Amniotic stem cell (primary cell): ENCODE results near the gene ANKRD55.

ENCODE experiments used
- DNase-seq: peaks from one replicate; lab custom pipeline; 2025; lab: John Stamatoyannopoulos, UW

ANKRD55 gene

GRCh38 chr5:56078278-56079156 lies 154.6 kb downstream of the ANKRD55 start:
- no peak for DNase-seq

- DNase-seq, result no peak
These were observed 155.3 kb downstream of the ANKRD55 start for GRCh38 chr5:56077796-56078233.

GRCh38 chr5:56076486-56076885 lies 156.6 kb downstream of the ANKRD55 start:
- no peak for DNase-seq

DNA sequence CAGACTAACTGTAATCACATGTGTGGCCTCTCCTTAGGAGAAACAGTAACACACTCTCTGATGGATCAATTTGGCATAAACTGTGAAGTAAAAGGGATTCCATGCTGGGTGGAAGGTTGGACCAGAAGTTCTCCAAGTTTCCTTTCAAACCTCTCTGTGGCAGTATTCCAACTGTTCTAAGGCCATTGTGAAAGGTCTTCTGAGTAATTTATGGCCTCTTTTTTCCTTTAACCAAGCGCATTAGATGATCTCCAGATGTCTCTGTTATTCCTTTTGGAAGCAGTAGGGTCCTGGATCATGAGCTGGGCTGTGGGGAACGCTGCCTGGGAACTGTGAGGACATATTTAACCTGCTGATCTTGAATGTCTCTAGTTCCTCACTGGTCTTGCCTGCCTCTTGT lies 157.8 kb downstream of the ANKRD55 start:
- DNase-seq, result no peak

GRCh38 chr5:56072863-56073766 lies 160.0 kb downstream of the ANKRD55 start:
- no peak for DNase-seq

- DNase-seq, result no peak
These were observed 161.7 kb downstream of the ANKRD55 start for GRCh38 chr5:56071470-56071869.

DNA sequence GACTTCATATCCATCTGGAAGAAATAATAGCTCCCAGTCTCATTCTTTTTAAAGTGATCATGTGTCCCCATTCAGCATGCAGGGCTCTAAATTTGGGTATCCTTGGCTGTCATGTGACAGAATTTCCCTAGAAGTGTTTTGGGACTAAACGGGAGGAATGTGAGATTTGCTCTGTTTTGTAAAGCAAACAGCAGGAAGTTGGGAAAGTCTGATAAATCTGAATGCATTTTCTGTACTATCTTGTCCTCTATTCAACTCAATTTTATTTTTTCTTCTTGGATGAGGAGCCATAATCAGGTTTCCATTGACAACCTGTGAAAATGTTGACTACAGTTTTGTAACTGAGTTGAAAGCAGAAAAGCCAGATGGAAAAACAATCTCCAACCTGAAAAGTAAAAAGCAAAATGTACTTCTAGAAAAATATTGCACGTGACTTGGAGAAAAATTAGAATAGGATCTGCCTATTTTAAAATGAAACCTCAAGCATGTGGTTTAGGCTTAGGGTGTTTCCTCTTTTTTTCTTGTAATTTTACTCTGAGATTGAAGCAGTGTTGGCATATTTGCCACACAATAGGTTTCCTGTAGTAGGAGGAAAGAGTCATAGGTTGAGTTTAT lies 162.2 kb downstream of the ANKRD55 start:
- DNase-seq, result no peak

DNA sequence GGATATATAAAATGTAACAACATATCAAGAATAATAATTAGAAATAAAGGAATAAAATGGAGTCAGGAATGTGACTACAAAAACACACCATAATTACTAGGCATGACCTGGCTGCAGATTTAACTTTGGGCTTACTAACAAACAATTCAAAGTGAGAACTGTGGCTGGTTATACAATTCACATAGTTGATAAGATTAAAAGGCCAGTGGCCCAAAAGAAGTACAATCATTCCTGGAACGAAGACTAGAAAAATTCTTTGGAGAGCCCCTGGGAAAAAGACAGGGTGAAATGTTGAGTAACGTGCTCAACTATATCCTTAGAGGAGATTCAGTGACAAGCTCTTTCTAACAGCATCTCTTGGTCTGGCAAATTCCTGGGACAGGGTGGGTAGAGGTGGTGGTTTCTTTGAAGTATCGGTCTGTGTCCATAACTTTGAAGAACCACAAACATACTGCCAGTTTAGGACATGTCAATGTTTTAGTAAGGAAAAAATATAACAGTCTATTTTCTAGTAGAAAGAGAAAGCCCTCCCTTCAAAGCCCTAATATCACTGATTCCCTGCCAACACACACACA lies 163.4 kb downstream of the ANKRD55 start:
- no peak for DNase-seq

DNA sequence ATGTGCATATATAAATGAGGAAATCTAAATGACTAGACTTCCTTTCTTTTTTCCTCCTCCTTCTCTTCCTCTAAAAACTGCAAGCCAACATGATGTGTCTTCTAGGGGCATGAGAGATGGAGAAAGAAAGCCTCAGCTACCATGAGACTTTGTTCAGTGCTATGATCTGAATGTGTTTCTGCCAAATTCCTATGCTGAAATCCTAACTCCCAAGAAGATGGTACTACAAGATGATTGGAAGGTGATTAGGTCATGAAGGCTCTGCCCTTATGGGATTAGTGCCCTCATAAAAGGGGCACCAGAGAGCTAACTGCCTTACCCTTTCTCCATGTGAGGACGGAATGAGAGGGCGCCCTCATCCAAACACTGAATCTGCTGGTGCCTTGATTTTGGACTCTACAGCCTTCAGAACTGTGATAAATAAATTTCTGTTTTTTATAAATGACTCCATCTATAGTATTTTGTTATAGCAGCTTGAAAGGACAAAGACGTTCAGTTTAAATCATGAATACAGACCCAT lies 166.1 kb downstream of the ANKRD55 start:
- no peak for DNase-seq

GRCh38 chr5:56064984-56065383 lies 168.1 kb downstream of the ANKRD55 start:
- DNase-seq, result no peak

DNA sequence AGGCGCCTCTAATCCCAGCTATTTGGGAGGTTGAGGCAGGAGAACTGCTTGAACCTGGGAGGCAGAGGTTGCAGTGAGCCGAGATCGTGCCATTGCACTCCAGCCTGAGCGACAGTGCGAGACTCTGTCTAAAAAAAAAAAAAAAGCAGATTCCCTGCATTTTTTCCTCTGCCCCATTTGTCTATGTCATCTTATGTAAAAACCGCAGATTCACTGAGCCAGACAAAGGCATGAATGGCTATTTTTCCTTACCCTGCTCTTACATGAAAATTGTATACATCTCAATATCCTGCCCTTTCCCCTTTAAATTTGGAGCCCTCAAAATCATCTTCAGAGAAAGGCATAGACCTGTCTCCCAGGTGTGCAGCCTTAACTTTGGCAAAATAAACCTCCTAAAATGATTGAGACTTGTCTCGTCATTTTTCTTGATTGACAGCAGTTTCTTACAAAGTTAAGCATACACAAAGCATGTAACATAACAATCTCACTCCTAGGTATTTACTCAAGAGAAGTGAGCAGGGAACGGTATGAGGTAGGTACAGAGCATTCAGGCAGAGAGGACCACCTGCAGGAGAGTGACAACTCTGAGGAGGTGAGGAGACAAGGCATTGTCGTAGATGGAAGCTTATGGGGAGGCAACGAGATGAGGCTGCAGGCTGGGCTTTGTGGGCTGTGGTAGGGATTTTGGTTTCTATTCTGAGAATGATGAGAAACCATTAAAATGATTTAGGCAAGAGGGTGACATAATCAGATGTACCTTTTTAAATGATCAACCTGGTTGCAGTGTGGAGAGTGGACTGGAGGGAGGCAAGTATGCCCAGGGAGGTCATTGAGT lies 172.6 kb downstream of the ANKRD55 start:
- DNase-seq, result no peak

DNA sequence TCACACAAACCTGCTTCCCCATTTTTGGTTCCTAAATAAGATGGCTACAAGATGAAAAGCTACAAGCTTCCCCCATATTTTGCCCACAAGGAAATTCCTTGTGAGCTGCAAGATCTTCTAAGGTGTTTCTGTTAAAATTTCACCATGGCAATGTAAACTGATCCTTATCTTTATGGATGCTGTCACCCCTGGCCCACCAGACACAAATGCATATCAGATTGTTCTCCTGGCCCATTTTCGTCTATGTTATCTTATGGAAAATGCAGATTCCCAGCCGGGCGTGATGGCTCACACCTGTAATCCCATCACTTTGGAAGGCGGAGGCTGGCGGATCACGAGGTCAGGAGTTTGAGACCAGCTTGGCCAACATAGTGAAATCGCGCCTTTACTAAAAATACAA lies 173.3 kb downstream of the ANKRD55 start:
- DNase-seq, result no peak

DNA sequence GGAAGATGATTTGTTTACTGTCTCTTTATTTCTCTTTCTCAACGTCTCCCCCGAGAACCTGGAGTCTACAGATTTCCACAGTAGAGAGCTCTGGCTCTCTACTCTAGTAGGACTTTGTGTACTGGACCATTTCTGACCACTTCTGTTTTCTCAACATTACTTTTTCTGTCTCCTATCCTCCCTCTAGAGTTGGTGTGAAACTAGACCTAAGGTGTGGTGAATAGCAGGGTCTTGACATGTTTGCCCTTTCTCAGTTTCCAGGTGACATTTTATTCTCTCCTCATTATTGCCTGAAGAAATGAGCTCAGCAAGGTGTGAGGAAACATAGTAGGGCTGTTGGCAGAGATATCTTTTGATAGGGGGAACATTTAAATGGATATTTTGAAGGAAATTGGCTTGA lies 176.3 kb downstream of the ANKRD55 start:
- no peak for DNase-seq

DNA sequence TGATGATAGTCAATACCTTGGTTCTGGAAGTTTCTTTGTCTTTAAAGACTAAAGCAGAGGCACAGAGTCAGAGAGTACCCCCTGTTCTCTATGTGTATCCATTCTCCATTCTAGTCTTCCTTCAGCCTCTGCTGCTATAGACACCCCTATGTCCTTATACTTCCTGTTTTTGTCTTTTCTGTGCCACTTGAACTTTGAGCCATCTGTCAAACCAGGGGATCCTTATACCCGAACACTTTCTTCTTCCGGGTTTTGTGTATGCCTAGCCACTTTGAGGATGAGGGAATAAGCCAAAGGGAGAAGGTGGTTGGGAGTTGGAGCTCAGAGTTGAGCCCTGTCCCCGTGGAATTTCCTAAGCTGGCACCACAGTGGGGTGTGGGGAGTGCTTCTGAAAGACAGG lies 177.3 kb downstream of the ANKRD55 start:
- DNase-seq, result no peak

DNA sequence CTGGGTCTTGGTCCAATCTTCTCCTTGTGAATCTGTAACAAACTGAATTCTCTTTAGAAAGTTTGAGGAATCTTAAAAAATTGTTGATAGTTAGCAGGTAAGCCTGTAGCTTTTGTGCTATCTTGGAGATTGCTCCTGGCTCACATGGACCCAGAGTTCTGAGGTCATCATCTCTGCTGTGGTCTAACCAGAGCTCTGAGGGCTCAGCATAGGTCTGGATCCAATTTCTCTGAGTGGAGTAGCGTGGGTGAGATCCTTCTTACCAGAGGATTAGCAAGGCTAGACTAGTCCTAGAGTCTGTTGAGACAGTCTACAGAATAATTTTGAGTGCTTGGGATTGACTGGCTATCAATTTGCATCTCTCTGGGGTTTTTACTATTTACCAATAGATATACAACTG lies 177.8 kb downstream of the ANKRD55 start:
- no peak for DNase-seq

DNA sequence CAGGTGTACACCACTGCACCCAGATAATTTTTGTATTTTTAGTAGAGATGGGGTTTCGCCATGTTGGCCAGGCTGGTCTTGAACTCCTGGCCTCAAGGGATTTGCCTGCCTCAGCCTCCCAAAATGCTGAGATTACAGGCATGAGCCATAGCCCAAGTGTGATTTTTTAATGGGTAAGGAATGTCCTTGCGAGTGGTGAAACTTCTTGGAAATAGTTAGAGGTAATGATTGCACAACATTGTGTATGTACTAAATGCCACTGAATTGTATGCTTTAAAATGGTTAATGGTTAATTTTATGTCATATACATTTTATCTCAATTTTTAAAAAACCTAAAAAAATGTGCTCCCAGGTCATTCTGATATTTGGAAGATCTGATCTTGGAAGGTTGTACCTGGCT lies 178.5 kb downstream of the ANKRD55 start:
- no peak for DNase-seq

GRCh38 chr5:56053363-56053762 lies 179.8 kb downstream of the ANKRD55 start:
- no peak for DNase-seq

DNA sequence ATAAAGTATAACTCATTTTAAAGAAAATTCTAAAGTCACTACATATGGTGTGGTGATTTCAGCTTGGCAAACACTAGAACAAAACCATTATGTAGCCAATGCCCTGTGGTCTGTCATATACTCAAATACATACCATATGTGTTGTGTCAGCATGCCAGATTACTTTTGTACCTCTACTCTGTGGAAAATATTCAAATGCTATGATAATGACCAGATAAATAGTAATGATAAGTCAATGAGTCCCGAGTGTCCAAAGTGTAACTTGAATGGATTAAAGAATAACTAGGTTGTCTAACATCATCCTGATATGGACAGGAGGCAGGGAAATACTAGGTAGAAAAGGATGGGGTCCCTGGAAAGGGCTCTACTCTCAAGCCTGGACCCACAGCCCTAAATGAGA lies 180.4 kb downstream of the ANKRD55 start:
- no peak for DNase-seq

GRCh38 chr5:56050551-56051255 lies 182.4 kb downstream of the ANKRD55 start:
- DNase-seq, result no peak
